HEK293T (cell line): Measurements from ENCODE around the gene TTC1.

ENCODE experiments used
- CTCF ChIA-PET: fragments of 350-600 bp; formaldehyde crosslinking; extraction: SDS; loops from one replicate; lab custom pipeline; 2021; ENCODE audit warnings: antibody characterized with exemption, inconsistent platforms; lab: Yijun Ruan, JAX
- POLR2A ChIA-PET: fragments of 350-600 bp; formaldehyde crosslinking; extraction: SDS; loops from one replicate; lab custom pipeline; 2020; ENCODE audit warnings: antibody characterized with exemption, inconsistent platforms; lab: Yijun Ruan, JAX
- DNase-seq: peaks from one replicate; pipeline ENCODE4 v3.0.0; 2012; ENCODE audit warnings: mixed read lengths; ENCODE audit errors: extremely low spot score
- ARNT ChIP-seq: fragments of 450-650 bp; IDR thresholded peaks from 2 replicates; pipeline ENCODE4 v1.6.1; 2017; ENCODE audit warnings: mild to moderate bottlenecking
- BHLHE40 ChIP-seq: fragments of 450-650 bp; IDR thresholded peaks from 2 replicates; pipeline ENCODE4 v1.6.1; 2016; ENCODE audit warnings: mild to moderate bottlenecking, moderate library complexity, borderline replicate concordance
- CTBP1 ChIP-seq: fragments of 450-650 bp; IDR thresholded peaks from 2 replicates; pipeline ENCODE4 v1.6.1; 2016; ENCODE audit warnings: borderline replicate concordance
- ELF4 ChIP-seq: fragments of 450-650 bp; IDR thresholded peaks from 2 replicates; pipeline ENCODE4 v1.6.1; 2017; ENCODE audit warnings: antibody characterized with exemption
- FOXA1 ChIP-seq: fragments of 450-650 bp; IDR thresholded peaks from 2 replicates; pipeline ENCODE4 v1.6.1; 2016; ENCODE audit warnings: mild to moderate bottlenecking
- FOXK2 ChIP-seq: fragments of 450-650 bp; IDR thresholded peaks from 2 replicates; pipeline ENCODE4 v1.6.1; 2016; ENCODE audit warnings: mild to moderate bottlenecking
- FOXM1 ChIP-seq: fragments of 450-650 bp; IDR thresholded peaks from 2 replicates; pipeline ENCODE4 v1.6.1; 2017; ENCODE audit warnings: mild to moderate bottlenecking, borderline replicate concordance
- HDGF ChIP-seq: fragments of 450-650 bp; IDR thresholded peaks from 2 replicates; pipeline ENCODE4 v1.6.1; 2017; ENCODE audit warnings: antibody characterized with exemption, borderline replicate concordance
- L3MBTL2 ChIP-seq: fragments of 450-650 bp; conservative IDR thresholded peaks from 2 replicates; pipeline ENCODE4 v1.6.1; 2016; ENCODE audit warnings: mild to moderate bottlenecking
- LEF1 ChIP-seq: fragments of 450-650 bp; IDR thresholded peaks from 2 replicates; pipeline ENCODE4 v1.6.1; 2017; ENCODE audit warnings: mild to moderate bottlenecking, borderline replicate concordance
- NFRKB ChIP-seq: fragments of 450-650 bp; IDR thresholded peaks from 2 replicates; pipeline ENCODE4 v1.6.1; 2016; ENCODE audit warnings: mild to moderate bottlenecking, moderate library complexity
- PKNOX1 ChIP-seq: fragments of 450-650 bp; IDR thresholded peaks from 2 replicates; pipeline ENCODE4 v1.6.1; 2016
- SP1 ChIP-seq: fragments of 450-650 bp; IDR thresholded peaks from 2 replicates; pipeline ENCODE4 v1.6.1; 2017
- SUZ12 ChIP-seq: fragments of 450-650 bp; IDR thresholded peaks from 2 replicates; pipeline ENCODE4 v1.6.1; 2016; ENCODE audit warnings: mild to moderate bottlenecking
- TARDBP ChIP-seq: fragments of 450-650 bp; IDR thresholded peaks from 2 replicates; pipeline ENCODE4 v1.6.1; 2016
- ZNF384 ChIP-seq: fragments of 450-650 bp; IDR thresholded peaks from 2 replicates; pipeline ENCODE4 v1.6.1; 2016

TTC1 gene

DNA sequence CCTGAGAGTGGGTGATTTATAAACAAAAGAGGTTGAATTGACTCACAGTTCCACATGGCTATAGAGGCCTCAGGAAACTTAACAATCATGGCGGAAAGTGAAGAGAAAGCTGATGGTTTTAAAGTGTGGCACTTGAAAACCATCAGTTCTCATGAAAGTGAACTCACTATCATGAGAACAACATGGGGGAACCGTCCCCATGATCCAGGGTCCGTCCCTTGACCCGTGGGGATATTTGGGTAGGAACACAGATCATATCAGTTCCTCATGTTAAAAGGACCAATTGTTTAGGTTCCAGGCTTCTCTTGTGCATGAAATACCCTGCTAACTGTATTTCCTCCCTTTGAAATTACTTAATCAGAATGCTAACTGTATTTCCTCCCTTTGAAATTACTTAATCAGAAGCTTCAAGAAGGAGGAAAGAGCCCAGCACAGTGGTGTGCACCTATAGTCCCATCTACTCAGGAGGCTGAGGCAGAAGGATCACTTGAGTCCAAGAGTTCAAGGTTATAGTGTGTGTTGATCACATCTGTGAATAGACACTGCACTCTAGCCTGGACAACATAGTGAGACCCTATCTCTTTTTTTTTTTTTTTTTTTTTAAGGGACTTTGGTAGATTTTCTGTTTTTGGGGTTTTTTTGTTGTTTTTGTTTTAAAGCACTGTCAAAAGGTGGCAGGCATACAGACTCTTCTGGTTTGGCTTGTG is 24.8 kb downstream of the TTC1 start:
- DNase-seq, result no peak
- POLR2A ChIA-PET, result no interaction called here
- CTCF ChIA-PET, result interaction anchor here (1.6 kb wide), 1 partner anchor 12 kb away, joined by 5 read pairs; no protein-coding TSS in a partner anchor
- TF ChIP-seq ZNF384 (no peak), PKNOX1 (no peak), LEF1 (no peak), FOXK2 (no peak), CTBP1 (no peak), NFRKB (no peak), SP1 (no peak), FOXA1 (no peak), ELF4 (no peak), ARNT (no peak), TARDBP (no peak), HDGF (no peak), L3MBTL2 (no peak), BHLHE40 (no peak), FOXM1 (no peak), SUZ12 (no peak)

DNA sequence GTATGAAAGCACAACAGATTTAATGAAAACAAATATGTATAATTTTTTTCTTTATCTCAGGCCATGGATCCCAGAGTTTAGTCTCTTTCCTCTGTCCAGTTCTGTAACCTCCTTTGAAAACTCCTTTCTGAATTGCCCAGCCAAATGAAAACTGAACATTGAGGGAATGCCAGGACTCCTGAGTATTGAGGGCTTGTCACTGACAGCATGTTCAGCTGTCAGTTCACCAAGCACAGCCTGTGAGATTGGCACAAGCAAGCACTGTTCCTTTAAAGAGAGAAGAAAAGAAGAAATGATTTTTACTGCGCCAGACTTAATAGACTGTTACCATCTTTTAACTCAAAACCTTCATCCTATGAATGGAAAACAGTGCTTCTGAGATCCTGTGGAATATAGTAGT is 27.3 kb downstream of the TTC1 start:
- POLR2A ChIA-PET, result no interaction called here
- TF ChIP-seq SP1 (no peak), LEF1 (no peak), ARNT (no peak), HDGF (no peak), PKNOX1 (no peak), FOXK2 (no peak), FOXA1 (no peak), TARDBP (no peak), ZNF384 (no peak), BHLHE40 (no peak)
- CTCF ChIA-PET, result interaction anchor here (0.9 to 1.0 kb wide), 2 partner anchors 14 to 15 kb away, joined by 3 to 4 read pairs; no protein-coding TSS in a partner anchor
- DNase-seq, result no peak

GRCh38 chr5:160036884-160037283 is 27.9 kb downstream of the TTC1 start:
- CTCF ChIA-PET, result interaction anchor here (0.9 kb wide), 1 partner anchor 15 kb away, joined by 3 read pairs; no protein-coding TSS in a partner anchor
- TF ChIP-seq ARNT, result no peak
- no peak for TF ChIP-seq BHLHE40
- no peak for TF ChIP-seq FOXA1
- TF ChIP-seq TARDBP, result no peak
- no peak for TF ChIP-seq ELF4
- no peak for TF ChIP-seq FOXK2
- no peak for TF ChIP-seq NFRKB
- TF ChIP-seq SUZ12, result no peak
- TF ChIP-seq FOXM1, result no peak
- no peak for TF ChIP-seq HDGF
- TF ChIP-seq ZNF384, result no peak
- no peak for TF ChIP-seq SP1
- TF ChIP-seq L3MBTL2, result no peak
- TF ChIP-seq LEF1, result no peak
- TF ChIP-seq CTBP1, result no peak
- no peak for TF ChIP-seq PKNOX1
- DNase-seq, result no peak
- POLR2A ChIA-PET, result no interaction called here

DNA sequence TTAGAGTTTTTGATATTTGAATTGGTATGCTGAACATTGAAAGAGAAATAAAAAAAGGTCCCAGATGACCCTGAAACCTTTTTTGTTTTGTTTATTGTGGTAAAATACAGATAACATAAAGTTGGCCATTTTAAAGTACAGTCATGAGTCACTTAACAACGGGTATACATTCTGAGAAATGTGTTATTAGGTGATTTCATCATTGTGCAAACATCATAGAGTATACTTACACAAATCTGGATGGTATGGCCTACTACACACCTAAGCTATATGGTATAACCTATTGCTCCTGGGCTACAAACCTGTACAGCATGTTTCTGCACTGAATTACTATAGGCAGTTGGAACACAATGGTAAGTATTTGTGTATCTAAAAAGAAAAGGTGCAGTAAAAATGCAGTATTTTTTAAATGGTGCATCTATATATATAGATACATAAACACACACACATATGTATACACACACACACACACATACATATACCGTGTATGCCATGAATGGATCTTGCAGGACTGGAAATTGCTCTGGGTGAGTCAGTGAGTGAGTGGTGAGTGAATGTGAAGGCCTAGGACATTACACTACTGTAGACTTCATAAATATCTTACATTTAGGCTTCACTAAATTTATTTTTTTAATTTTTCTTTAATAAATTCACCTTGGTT is 31.0 kb downstream of the TTC1 start:
- ChIA-PET POLR2A (no interaction called here), CTCF (no interaction called here)
- TF ChIP-seq TARDBP (no peak), NFRKB (no peak), ELF4 (no peak), CTBP1 (no peak), SUZ12 (no peak), FOXM1 (no peak), FOXK2 (no peak), LEF1 (no peak), L3MBTL2 (no peak), FOXA1 (no peak), PKNOX1 (no peak), ARNT (no peak), HDGF (no peak), ZNF384 (no peak)
- no peak for DNase-seq

DNA sequence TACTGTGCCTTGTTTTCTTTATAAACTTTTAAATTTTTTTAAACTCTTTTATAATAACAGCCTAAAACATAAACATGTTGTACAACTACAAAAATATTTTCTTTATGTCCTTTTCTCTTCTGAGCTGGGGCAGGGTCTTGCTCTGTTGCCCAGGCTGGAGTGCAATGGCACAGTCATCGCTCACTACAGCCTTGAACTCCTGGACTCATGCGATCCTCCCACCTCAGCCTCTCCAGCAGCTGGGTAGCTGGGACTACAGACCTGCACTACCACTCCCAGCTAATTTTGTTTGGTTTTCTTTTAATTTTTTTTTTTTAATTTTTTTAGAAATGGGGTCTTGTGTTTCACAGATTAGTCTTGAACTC is 31.5 kb downstream of the TTC1 start:
- CTCF ChIA-PET, result no interaction called here
- no peak for DNase-seq
- TF ChIP-seq BHLHE40 (no peak), FOXK2 (no peak), ELF4 (no peak), HDGF (no peak), NFRKB (no peak), PKNOX1 (no peak), FOXA1 (no peak), LEF1 (no peak)

More for the DNA sequence above, 31.5 kb downstream of the TTC1 start:
- POLR2A ChIA-PET, result no interaction called here
